Measurements from ENCODE around the gene ELOVL5.
"Not testable (repeated sequence)": the region's sequence is repeated elsewhere in the genome, so short reads cannot be mapped to it uniquely, and the experiment has no call there.

ELOVL5 gene

GRCh38 chr6:53328375-53328774, 20.4 kb downstream of the ELOVL5 start:
- DNase-seq (ENCODE audit: low read depth, low spot score), result no peak

- no peak for DNase-seq (ENCODE audit: low read depth, low spot score)
These were observed 21.7 kb downstream of the ELOVL5 start for GRCh38 chr6:53327017-53327395.

GRCh38 chr6:53326372-53327016, 22.3 kb downstream of the ELOVL5 start:
- DNase-seq (ENCODE audit: low read depth, low spot score), result no peak

DNA sequence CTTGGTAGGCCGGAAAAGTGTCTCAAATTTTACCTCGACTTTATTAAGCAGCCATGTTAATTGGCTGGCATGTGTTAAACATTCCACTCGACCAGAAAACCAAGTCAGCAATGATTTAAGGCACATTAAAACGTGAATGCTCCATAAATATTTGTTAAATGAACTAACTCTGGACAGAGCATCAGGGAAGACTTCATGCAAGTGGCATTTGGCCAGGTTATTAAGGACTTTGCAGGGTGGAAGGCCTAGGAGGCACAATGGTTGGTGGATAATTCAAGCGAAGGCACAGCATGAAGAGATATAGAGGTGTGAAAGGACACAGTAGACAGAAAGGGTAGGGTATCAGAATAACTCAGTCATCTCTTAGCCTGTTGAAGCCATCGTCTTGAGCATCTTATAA, 23.0 kb downstream of the ELOVL5 start:
- DNase-seq (ENCODE audit: low read depth, low spot score), result no peak

GRCh38 chr6:53322188-53323029, 26.3 kb downstream of the ELOVL5 start:
- no peak for DNase-seq (ENCODE audit: low read depth, low spot score)

DNA sequence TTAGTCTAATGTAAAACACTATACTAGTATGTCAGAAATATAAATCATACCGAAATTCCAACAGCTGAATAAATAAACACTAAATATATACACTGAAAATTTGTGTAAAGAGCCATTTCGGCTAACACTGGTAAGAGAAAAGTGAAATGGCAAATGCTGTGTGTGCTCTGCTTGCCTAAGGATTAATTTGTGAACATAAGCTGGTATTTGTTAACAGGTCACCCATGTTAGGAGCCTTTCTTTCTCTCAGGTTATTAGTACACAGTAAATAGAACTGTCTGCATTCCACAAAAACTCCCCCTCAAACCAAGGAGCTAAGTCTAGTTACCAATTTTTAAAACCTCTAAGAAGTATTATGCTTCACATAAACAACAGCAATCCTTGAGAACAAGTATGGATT, 27.0 kb downstream of the ELOVL5 start:
- no peak for DNase-seq (ENCODE audit: low read depth, low spot score)

DNA sequence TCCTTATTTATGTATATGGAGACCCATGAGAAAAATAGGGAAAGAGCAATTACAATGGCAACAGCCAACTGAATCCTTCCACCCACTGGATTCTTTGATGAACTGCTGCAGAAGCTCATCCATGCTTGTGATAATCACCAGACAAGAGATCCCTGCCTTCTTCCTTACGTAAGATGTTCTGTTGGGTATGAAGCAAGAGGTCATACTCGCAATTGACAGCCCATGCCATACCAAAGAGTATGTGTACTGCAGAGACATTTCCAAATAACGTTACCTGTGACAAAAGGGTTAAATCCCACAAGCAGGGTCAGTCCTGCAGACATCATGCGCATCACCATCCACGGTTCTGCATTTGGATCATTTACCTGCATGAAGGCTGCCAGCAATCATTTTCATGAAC, 27.8 kb downstream of the ELOVL5 start:
- no peak for DNase-seq (ENCODE audit: low read depth, low spot score)

- no peak for DNase-seq (ENCODE audit: low read depth, low spot score)
These were observed 30.3 kb downstream of the ELOVL5 start for GRCh38 chr6:53318429-53318828.

DNA sequence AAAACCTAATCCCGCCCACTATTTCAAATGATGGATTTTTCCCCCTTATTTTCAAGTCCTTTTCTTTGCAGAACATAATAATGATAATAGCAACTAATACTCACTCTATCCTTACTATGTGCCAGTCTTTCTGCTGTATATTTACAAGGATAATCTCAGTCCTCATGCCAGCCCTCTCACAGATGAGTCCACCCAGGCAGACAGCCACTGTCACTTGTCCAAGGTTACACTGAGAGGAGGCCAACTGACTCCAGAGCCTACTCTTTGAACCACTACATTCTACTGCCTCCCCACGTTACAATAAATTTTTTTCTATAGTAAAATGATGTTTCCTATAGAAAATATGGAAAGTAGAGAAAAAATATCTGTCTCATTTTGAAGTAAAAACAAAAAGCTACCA, 30.9 kb downstream of the ELOVL5 start:
- DNase-seq (ENCODE audit: low read depth, low spot score), result no peak

- DNase-seq (ENCODE audit: low read depth, low spot score), result not testable (repeated sequence)
These were observed 31.5 kb downstream of the ELOVL5 start for GRCh38 chr6:53317299-53317698.

DNA sequence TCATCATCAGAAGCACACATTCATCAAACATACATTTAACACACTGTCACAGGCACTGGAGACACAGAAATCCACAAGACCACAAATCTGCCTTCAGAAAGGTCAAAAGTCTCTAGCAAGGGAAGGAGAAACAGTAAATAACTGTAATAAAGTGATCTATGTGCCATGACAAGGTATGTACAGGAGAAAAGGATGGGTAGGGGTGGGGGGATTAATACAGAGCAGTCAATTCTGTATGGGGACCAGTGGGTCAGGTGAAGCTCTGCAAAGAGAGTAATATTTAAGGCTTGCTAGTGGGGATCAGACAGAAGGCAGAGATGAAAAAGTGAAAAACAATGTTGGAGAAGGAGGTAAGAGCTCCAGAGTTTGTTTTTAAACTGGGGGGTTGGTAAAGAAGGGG, 32.6 kb downstream of the ELOVL5 start:
- no peak for DNase-seq (ENCODE audit: low read depth, low spot score)

DNA sequence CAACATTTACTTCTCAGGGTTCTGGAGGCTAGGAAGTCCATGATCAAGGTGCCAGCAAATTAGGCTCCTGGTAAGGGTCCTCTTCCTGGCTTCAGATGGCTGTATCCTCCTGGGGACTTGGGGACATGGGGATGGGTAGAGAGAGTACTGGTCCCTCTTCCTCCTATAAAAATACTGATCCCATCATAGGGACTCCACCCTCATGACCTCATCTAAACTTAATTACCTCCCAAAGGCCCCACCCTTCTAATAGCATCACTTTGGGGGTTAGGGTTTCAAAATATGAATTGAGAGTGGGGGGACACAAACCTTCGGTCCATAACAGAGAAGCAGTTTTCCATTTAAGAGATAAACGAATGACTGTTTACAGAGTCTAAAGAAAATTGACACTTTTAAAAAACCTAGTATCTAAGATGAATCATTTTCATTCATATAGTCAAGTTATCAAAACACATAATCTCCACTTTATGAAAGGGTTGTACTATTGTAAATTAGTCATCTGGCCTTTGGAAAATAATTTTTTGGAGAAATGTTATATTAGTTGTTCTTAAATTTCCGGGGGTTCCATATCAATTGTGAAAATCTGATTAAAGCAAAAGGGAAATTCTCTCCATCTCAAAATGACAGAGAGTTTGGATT, 33.5 kb downstream of the ELOVL5 start:
- DNase-seq (ENCODE audit: low read depth, low spot score), result no peak

DNA sequence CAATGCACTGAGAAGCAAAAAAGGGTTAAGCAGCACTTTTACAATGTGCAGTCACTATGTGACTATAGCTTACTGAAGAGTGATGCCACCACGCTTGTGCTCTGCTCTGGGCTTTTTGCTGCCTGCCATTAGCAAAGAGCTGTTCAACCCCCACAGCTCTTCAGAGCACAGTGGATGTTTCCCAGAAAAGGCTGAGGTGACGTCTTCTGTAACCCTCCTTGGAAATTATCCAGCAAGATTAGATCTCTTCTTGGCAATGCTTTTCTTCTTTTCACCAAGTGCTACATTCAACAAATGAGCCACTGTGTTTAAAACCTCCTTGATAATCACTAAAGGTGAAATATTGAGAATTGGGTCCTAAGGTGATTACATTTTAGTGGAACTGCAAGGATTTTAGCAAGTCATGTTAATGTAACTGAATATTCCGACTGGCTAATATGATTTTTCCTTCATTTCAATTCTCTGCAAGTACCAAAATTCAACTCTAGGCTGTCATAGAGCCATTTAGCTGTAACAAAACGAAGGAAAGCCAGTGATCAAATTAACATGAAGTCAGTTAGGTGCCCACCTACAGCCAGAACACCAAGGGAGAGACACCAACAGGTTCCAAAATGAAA, 34.9 kb downstream of the ELOVL5 start:
- DNase-seq (ENCODE audit: low read depth, low spot score), result no peak

GRCh38 chr6:53312355-53312754, 36.4 kb downstream of the ELOVL5 start:
- DNase-seq (ENCODE audit: low read depth, low spot score), result no peak

DNA sequence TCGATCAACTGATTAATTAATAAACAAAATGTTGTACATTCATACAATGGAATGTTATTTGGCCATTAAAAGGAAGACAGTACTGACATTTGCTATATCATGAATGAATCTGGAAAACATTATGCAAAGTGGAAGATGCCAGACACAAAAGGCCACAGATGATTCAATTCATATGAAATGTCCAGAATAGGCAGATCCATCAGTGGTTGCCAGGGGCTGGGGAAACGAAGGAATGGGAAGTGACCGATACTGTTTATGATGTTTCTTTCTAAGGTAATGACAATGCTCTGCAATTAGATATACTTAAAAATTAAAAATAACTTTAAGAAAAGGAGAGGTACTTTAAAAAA, 37.2 kb downstream of the ELOVL5 start:
- no peak for DNase-seq (ENCODE audit: low read depth, low spot score)

GRCh38 chr6:53310771-53311585, 37.8 kb downstream of the ELOVL5 start:
- DNase-seq (ENCODE audit: low read depth, low spot score), result no peak

DNA sequence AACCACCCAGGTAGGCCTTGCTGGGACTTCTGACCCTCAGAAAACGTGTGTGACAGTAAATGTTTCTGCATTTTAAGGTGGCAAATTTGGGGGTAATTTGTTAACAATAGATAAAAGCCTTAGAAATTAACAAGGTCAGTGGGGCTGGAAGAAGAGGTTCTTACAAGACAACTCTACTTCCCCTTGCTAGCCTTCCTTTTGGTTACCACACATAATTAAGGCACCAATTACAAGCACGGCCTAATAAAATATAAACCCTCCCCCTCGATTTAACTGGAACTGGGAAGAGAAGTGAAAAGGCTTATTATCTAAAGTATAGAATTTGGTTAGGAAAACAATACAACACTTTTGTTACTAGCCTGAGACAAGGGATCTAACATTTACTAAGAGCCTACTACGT, 38.8 kb downstream of the ELOVL5 start:
- DNase-seq (ENCODE audit: low read depth, low spot score), result no peak

- DNase-seq (ENCODE audit: low read depth, low spot score), result no peak
These were observed 39.5 kb downstream of the ELOVL5 start for GRCh38 chr6:53309059-53309900.

DNA sequence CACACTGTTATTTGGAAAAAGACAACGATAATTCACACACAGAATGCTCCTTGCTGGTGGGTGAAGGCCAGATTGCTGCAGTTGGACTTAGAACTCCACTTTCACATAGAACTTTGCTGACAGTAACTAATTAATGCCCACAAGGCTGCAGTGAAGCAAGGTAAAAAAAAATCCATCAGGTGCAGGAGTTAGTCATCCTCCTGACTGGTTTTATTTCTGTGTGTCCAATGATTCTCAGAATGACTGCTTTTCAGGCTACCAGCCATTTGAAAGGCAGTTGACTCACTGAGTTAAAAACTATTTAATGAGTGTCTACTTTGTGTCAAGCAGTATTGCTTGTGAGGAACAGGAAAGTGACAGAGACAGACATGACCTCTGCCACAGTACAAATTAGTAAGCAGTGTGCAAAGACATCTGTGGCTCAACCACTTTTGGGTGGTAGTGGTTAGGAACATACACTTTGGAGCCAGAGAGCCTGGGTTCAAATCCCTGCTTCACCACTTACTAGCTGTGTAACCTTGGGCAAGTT, 41.9 kb downstream of the ELOVL5 start:
- no peak for DNase-seq (ENCODE audit: low read depth, low spot score)

DNA sequence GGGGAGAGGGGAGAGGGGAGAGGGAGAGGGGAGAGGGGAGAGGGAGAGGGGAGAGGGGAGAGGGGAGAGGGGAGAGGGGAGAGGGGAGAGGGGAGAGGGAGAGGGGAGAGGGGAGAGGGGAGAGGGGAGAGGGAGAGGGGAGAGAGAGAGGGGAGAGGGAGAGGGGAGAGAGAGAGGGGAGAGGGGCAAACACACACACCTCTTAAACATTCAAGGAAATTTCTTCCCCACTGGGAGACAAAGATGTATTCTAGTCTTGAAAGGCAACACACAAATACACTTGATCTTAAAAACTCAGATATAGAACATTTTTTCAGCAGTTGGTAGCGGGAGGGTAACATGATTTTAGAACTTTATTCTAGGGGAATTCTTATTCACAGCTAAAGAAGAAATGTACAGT, 42.5 kb downstream of the ELOVL5 start:
- not testable (repeated sequence) for DNase-seq (ENCODE audit: low read depth, low spot score)

Data from activated naive CD8-positive, alpha-beta T cell treated with anti-CD3 and anti-CD28 coated beads, Interleukin-2, amount 50 U/mL, for 16 hours (primary cell).